ENCODE data around the gene SECTM1.

Gene SECTM1

DNA sequence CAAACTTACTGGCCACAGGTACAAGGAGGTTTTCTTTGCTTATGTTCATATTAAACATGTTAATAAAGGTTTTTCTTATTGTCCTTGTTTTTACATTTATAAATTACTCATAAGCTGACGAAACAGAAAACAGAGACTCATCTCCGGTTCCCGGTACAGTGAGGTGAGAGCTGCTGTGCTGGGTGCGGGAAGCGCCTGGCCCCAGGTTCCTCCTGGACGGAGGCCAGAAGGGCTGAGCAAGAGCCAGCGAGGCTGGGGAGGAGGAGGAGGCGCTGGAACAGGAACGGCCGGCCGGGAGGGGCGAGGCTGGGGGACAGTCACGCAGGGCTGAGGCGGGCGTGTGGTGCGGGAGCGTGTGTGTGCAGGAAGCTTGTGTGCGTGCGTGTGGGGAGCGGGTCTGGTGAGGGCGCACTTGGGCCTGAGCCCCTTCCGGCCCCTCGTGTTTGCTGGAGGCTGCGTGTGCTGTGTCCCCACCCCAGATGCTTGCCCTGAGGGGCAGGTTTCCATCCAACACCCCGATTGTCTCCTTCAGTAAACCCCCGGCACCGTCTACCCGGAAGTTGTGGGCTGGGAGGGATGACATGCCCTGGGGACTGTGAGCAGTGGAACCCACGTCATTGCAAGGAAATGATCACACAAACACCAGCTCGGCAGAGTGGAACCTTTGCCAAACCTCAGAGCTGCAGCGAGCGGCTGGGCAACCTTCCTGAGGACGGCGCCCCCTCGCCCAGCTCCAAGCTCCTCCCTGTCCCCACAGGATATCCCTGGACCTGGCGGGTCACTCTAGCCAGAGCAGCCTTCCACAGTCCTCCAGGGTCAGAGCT lies 35.6 kb downstream of the SECTM1 start:
- peak; percentile 82 for DNase-seq

DNA sequence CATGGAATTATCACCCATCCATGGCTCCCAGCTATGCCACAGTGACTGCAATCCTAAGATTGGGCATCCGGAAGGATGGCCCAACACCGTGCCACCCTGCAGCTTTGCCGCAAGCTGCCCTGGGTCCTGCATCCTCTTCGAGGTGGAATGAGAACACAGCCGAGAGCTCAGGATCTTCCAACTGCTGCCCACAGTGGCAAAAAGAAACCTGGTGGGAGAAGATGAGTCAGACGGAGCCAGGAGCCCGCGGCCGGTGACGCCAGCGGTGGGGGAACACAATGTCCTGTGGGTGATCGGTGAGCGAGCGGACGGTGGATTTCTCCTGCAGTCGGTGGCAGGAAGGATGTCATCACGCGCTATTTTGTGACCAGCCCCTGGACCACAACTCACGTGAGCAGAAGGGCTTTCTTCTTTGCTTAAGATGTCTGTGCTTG lies 36.3 kb downstream of the SECTM1 start:
- DNase-seq, result peak; percentile 62

DNA sequence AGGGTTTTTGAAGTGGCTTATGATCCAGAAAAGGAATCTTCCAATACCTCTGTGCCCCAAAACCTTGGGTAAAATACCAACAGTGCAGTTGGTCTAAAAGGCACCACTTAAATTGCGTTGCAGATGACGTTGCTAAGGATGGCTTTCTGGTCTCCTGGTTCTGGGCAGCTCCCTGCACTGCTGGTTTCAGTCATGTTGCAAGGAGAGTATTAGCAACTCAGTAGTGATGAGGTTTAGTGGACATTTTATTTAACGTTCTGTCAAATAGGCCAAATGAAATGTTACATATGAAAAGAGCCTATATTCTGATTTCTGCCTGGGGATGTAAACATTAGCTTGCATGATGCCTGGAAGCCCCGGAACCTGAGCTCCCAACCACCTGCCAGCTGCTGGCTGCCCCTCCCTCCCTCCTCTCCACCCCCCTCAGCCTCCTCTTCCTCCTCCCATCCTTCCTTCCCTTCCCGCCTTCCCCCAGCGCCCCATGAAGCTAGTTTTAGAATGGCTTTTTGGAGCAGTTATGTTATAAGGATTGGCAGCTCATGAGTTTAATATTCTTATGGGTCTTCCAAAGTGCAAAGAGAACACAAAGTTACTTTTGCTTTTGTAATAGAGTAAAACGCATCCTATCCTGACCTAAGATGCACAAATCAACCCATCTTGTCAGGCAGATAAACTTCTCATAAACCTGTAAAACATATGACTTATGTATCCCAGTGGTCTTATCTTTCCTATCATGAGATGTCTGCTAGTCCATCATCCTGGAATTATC lies 36.9 kb downstream of the SECTM1 start:
- no peak for DNase-seq

DNA sequence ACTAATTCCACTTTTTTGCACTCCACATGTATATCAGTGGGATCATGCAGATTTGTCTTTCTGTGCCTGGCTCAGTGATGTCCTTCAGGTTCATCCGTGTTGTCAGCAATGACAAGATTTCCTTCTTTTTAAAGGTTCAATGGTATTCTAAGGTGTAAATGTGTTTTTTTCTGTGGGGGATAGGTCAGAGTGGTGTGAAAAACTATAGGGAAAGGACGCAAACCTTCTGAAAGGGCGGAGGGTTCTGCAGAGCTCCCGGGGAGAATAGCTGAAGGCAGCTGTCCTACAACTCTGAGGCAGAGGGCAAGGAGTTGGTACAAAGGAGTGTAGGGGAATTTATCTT lies 38.1 kb downstream of the SECTM1 start:
- DNase-seq, result no peak

DNA sequence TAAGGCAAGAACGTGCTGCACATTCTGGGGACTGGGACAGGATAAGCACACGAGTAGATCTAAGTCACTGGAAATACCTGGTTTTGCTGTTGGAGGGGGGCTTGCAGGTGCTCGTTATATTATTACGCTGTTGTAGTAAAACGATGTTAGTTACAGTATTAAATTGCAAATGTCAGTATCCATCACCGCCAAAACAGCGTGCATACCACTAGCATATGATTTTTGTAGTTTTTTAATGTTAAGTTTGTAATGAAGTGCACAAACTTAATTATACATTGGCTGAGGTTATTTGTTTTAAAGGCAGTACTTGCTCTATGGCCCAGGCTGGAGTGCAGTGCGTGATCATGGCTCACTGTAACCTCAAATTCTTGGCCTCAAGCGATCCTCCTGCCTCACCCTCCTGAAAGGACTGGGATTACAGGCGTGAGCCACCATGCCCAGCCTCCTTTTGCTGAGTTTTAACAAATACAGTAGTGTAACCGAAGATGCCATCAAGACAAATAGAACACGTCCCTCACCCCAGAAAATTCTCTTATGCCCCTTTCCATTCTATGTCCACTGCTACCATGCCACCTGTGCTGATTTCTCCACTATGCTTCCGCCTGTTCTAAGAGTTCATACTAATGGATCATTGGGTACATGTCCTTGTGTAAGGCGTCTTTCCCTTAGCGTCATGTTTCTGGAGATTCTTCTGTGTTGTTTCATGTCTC lies 39.3 kb downstream of the SECTM1 start:
- no peak for DNase-seq

DNA sequence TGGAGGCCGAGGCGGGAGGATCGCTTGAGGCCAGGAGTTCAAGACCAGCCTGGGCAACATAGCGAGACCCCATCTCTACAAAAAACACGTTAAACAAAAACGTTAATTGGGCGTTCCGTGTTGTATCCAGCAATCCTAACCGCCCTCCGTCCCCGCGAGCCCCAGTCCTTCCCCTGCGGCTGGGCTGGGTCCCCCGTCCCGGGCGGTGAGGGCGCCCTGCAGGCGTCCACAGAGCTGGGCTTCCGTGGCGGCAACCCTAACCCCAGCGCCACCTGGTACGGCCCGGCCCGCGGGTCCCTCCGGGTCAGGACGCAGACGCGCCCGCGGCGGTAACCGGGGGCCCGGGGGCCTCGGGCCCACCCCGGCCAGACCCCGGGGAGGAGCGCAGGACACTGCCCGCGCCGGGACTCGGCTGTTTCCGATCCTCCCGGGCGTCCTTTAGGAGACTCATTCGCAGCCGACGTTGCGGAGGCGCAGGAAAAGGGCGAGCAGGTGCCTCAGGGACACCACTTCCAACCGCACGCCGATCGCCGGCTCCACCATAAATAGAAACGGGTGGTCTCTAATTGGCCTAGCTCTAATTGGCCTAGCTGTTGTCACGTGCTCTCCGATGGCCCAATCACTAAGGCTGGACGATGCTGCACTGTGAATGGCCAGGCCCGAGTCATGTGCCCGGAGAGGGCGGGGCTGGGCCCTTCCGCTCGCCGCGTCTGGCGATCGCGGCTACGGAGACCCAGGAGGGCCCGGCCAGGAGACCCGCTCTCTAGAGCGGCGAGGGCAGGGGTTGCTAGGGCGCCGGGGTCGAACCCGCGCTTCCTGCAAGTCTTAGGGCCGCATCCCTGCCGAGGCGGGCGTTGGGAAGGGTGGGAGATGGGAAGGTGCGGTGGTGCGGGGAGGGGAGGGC lies 41.1 kb downstream of the SECTM1 start:
- DNase-seq, result peak; percentile 98

DNA sequence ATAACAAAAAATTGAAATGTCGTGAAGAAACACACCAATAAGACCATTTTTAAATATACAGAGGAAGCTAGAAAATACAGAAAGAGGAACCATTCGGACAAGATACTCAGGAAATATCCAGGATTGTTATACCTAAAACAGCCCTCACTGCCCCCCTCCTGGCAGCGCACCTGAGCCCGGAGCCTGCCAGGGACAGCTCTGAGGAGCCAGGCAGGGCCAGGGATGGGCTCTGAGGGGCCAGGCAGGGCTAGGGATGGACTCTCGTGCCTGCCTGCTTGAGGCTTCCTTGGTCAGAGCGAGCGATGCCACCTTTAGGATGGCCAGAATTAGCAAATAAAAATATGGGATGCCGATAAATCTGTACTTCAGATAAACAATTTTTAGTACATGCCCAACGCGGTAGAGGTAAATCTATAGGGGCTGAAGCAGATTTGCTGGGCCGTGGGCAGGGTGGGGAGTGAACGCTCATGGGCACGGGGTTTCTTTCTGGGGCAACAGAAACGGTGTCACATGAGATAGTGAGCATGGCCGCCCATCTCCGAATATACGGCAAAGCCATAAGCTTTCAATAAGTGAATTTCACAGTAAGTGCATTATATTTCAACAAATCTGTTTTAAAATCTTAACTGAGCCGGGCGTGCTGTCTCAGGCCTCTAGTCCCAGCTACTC lies 41.9 kb downstream of the SECTM1 start:
- DNase-seq, result peak; percentile 30

DNA sequence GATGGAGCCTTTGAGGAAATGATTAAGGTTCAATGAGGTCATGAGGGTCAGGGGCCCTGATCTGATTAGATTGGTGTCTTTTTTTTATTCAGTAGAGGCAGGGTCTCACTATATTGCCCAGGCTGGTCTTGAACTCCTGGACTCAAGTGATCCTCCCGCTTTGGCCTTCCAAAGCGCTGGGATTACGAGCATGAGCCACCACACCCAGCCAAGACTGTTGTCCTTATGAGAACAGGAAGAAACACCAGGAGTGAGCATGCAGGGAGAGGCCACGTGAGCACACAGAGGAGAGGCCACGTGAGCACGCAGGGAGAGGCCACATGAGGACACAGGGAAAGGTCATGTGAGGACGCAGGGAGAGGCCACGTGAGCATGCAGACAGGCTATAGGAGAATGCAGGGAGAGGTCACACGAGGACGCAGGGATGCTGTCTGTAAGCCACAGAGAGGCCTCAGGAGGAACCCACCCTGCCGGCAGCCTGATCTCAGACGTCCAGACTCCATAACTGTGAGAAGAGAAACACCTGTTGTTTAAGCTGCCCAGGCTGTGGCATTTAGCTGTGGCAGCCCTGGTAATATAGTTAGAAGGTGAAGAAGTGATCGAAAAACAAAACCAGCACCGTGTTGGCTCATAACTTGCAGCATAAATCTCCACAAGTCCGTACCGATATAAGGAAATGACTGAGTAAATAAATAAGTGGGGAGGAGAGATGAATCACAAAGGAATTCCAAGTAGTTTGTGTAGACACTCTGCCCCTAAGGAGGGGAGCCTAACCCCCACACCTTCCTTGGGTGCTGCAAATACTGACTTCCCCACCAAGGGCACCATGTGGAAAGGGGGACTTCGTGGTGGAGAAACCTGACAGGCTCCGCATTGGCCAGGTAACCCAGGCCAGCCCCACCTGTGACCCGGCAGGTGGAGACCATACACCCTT lies 45.4 kb downstream of the SECTM1 start:
- DNase-seq, result peak; percentile 71

DNA sequence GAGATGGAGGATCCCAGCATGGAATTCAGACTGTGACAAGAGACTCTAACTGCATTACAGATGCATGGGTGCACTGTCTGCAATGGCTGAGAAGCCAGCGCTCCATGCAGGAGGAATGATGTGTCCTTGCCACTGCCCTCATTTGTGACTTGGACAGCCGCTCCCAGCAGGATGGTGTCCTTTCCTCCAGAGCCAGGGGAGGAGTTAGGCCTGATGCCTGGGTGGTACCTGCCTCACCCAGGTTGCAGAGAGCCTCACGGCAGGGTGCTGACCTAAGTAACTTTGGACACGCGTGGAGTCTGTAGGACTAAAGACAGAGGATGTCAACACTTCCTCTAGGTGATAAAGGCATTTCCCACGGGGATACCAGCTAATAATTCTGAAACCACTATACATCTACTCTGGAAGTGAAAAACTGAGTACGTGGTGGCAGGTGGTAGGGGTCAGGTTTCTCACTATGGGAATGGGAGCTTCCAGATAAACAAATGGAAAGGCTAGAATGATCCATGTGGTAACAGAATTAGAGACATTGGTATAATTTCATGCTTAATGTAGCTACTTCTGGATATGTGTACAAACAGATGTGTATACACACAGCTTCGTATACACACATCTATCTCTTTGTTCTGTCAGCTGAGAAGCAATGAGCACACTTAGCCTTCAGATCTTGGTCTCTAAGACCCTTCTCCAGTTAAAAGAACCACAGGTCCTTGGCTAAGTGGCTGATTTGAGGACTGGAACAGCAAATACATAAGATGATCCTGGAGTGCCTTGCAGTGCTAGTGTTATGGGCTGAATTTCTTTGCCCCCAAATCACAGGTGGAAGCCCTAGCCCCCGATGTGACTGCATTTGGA lies 46.3 kb downstream of the SECTM1 start:
- no peak for DNase-seq

DNA sequence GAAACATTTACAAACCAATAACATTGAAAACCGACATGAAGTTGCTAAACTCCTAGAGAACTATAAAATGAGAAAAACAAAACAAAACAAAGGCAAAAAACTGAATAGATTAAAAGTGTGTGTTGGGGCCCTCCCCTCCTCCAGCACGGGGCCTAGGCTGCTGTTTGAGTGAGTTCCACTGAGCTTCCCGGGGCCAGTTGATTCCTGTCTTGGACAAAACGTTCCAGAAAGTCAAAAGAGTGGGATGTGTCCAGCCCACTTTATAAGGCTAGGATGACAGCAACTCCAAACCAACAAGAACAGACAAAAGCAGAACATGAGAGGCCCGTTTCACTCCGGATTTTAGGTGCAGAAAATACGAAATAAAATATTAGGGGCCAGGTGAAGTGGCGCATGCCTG lies 48.4 kb downstream of the SECTM1 start:
- DNase-seq, result no peak

DNA sequence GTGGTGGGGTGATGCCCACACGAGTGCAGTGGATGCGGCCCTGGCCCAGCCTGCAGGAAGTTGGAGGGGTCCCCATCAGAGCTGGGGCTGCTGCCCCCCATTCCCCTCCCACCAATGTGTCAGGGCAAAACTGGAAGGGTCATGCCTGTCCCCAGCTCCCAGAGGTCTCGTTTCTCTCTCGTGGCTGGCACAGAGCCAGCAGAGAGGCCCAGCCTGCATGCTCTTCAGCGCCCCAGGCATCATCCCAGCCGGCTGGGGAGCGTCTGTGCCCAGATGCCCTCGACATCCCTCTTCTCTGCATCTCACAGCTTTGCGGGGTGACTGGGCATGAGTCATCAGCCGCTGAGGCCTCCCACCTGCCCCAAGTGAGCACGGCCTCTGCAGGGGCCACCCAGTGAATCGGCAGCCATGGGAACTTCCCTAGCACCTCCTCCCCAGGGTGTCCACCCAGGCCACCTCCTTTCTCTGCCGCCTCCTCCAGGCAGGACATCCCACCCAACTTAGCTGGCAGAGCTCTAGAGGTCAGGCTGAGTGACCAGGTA lies 50.3 kb downstream of the SECTM1 start:
- peak; percentile 52 for DNase-seq

DNA sequence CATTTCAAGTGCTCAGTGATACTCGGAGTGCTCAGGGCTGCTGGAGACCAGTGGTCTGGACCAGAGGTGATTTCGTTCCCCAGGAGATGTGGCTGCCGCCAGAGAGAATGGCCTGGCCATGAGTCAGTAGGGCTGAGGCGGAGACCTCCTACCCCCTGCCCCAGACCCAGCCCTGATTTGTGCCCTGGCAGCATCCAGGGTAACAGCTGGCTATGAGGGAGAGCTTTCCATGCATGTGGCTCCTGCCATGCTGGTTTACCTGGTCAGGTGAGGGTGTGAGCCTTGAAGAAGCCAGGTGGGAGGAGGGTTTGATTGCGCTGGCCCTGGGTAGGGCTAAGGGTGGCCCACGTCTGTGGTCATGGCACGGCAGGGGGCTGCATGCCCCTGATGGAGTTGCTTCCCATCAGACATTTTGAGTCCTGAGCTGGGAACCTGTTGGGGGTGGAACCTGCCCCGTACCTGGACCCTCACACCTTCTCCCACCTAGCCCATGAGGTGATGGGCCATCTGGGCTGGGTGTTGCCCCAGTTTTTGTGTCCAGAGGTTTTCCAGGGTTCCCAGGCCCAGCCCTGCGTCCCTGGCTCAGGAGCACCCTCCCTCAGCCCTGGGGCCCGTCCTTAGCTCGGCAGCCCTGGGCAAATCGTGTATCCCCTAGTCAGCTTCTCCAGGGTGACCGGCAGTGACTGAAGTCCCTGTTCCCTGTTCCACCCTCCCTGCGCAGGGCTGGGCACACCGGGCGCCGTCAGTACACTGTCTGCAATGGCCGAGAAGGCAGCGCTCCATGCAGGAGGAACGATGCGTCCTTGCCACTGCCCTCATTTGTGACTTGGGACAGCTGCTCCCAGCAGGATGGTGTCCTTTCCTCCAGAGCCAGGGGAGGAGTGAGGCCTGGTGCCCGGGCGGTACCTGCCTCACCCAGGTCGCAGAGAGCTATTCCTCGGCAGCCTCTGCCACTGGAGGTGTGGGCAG lies 51.0 kb downstream of the SECTM1 start:
- no peak for DNase-seq

DNA sequence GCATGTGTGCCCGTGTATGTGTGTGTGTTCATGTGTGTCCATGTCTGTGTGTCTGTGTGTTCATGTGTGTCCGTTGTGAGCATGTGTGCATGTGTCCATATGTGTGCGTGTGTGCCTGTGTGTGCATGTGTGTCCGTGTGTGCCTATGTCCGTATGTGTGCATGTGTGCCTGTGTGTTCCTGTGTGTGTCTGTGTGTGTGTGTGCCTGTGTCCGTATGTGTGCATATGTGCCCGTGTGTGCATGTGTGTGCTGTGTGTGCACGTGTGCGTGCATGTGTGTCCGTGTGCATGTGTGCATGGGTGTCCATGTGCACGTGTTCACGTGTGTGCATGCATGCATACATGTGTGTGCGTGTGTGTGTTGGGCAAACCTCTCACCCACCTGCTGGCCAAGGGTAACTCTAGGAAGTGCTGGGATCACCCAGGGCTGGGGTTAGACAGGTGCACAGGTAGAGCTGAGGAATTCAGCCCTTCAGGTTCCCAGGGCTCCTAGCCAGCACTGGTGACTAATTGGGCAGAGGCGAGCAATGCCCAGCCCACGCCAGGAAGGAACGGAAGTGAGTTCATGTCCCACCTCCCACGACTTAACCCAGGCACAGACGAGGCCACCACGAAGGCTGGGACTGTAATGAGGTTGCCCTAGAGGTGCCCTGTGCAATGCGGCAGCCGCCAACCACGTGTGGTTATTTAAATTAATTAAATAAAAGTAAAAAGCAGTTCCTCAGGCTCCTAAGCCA lies 51.9 kb downstream of the SECTM1 start:
- DNase-seq, result peak; percentile 29

DNA sequence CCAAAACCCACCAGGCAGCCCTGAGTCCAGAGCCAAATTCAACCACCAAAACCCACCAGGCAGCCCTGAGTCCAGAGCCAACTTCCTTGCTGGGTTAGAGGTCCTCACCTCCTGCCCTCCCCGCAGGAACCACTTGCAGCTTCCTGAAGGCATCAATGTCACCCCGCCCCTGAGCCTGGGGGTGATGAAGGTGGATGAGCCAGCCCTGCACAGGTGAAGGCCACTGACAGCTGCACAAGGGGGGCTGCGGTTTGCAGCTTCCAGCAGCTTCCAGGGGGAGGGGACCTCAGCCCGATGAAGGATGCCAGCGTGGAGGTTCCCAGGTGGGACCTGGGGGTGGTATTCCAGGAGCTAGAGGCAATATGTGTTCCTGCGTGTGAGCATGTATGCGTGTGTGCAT lies 52.5 kb downstream of the SECTM1 start:
- DNase-seq, result no peak

DNA sequence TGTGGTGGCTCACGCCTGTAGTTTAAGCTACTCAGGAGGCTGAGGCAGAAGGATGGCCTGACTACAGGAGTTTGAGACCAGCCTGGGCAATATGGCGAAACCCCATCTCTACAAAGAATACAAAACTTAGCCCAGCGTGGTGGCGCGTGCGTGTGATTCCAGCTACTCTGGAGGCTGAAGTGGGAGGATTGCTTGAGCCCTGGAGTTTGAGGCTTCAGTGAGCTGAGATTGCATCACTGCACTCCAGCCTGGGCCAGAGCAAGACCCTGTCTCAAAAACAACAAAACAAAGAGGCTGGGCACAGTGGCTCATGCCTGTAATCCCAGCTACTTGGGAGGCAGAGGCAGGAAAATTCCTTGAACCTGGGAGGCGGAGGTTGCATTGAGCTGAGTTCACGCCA lies 53.0 kb downstream of the SECTM1 start:
- peak; percentile 20 for DNase-seq

DNA sequence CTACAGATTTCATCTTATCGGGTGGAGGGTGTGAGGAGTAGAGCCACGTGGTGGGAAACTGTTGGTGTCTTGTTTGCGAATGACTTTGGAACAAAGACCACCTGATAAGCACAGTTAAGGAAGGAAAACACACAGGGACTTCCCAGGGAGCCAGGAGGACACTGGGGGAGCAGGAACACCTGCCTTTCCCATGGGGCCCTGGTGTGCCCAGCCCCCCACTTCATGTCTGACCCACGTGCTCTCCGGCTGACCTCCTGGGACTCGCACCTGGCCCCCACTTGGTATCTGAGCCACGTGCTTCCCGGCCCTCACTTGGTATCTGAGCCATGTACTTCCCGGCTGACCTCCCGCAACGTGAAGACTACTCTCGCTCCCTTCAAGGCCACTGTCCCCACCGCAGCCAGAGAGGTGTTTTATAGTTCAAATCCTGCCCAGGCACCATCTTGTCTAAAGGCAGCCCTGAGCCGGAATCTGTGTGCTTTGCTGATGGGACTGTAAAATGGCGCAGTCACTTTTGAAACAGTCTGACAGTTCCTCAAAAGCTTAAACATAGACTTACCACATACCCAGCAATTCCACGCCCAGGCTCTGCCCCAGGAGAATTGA lies 54.7 kb downstream of the SECTM1 start:
- peak; percentile 82 for DNase-seq

DNA sequence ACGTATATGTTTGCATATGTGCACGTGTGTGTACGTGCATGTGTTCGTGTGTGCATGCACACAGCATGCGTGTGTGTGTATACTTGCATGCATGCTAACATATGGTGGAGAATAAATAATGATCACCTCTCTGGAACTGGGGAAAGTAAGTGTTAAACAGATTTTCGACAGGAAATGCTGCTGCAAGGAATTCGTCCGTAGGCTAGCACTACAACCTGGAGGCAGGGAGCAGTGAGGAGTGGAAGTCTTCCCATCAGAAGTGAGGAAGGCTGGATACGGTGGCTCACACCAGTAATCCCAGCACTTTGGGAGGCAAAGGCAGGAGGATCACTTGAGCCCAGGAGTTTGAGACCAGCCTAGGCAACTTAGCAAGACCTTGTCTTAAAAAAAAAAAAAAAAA lies 55.3 kb downstream of the SECTM1 start:
- no peak for DNase-seq

All from MV-4-11 (cell line).